Liver (tissue), 3 donors: ENCODE data around the gene KLHL13.

Source experiments
- ATF3 ChIP-seq: IDR thresholded peaks from 2 replicates; pipeline ENCODE4 v1.6.1; 2016; ENCODE audit warnings: antibody characterized with exemption
- CTCF ChIP-seq: fragments of 150-350 bp; IDR thresholded peaks from 2 replicates; pipeline ENCODE4 v1.5.1; 2017; ENCODE audit warnings: improper control_type of control experiment, low read depth, low read length; ENCODE audit not compliant: missing input control
- FOXA1 ChIP-seq: IDR thresholded peaks from 2 replicates; pipeline ENCODE4 v1.6.1; 2016; ENCODE audit warnings: antibody characterized with exemption
- GABPA ChIP-seq, 2 donors: IDR thresholded peaks in 1 of 2; conservative IDR thresholded peaks in 1 of 2; 2 replicates each; pipeline ENCODE4 v1.6.1; 2016; ENCODE audit warnings: antibody characterized with exemption in 2 of 2, mild to moderate bottlenecking in 1 of 2, moderate library complexity in 1 of 2
- HNF4G ChIP-seq: IDR thresholded peaks from 2 replicates; pipeline ENCODE4 v1.6.1; 2016; ENCODE audit warnings: antibody characterized with exemption
- JUND ChIP-seq, 2 donors: IDR thresholded peaks; 2 replicates each; pipeline ENCODE4 v1.6.1; 2016; ENCODE audit warnings: antibody characterized with exemption in 2 of 2
- RAD21 ChIP-seq, 2 donors: IDR thresholded peaks; 2 replicates each; pipeline ENCODE4 v1.6.1; 2016; ENCODE audit warnings: antibody characterized with exemption in 2 of 2, mild to moderate bottlenecking in 2 of 2
- RXRA ChIP-seq, 2 donors: IDR thresholded peaks; 2 replicates each; pipeline ENCODE4 v1.6.1; 2017 to 2018; ENCODE audit warnings: antibody characterized with exemption in 2 of 2, mild to moderate bottlenecking in 1 of 2
- SP1 ChIP-seq: IDR thresholded peaks from 2 replicates; pipeline ENCODE4 v1.6.1; 2018; ENCODE audit warnings: antibody characterized with exemption, mild to moderate bottlenecking
- TAF1 ChIP-seq: conservative IDR thresholded peaks from 2 replicates; pipeline ENCODE4 v1.6.1; 2016; ENCODE audit warnings: antibody characterized with exemption, mild to moderate bottlenecking
- YY1 ChIP-seq: IDR thresholded peaks from 2 replicates; pipeline ENCODE4 v1.6.1; 2016; ENCODE audit warnings: antibody characterized with exemption, mild to moderate bottlenecking
- TF ChIP-seq, protein P1 (sequence below): IDR thresholded peaks from 2 replicates; pipeline ENCODE4 v1.6.1; 2016; ENCODE audit warnings: antibody characterized with exemption
- TF ChIP-seq, protein P2 (sequence below): IDR thresholded peaks from 2 replicates; pipeline ENCODE4 v1.6.1; 2016; ENCODE audit warnings: antibody characterized with exemption, mild to moderate bottlenecking
- donor health status: healthy.
- donor health status: healthy.

GRCh38 chrX:117972711-117973109 lies 143.9 kb downstream of the KLHL13 start:
- no peak for TF ChIP-seq CTCF
- TF ChIP-seq SP1, result no peak
- TF ChIP-seq TAF1, result no peak
- no peak for TF ChIP-seq RXRA (IDR thresholded peaks at IDR 0.05)
- TF ChIP-seq, protein P1, sequence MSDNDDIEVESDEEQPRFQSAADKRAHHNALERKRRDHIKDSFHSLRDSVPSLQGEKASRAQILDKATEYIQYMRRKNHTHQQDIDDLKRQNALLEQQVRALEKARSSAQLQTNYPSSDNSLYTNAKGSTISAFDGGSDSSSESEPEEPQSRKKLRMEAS, result no peak
- no peak for TF ChIP-seq YY1
- no peak for TF ChIP-seq ATF3
- TF ChIP-seq JUND (IDR thresholded peaks at IDR 0.05), result no peak
- TF ChIP-seq, protein P2, sequence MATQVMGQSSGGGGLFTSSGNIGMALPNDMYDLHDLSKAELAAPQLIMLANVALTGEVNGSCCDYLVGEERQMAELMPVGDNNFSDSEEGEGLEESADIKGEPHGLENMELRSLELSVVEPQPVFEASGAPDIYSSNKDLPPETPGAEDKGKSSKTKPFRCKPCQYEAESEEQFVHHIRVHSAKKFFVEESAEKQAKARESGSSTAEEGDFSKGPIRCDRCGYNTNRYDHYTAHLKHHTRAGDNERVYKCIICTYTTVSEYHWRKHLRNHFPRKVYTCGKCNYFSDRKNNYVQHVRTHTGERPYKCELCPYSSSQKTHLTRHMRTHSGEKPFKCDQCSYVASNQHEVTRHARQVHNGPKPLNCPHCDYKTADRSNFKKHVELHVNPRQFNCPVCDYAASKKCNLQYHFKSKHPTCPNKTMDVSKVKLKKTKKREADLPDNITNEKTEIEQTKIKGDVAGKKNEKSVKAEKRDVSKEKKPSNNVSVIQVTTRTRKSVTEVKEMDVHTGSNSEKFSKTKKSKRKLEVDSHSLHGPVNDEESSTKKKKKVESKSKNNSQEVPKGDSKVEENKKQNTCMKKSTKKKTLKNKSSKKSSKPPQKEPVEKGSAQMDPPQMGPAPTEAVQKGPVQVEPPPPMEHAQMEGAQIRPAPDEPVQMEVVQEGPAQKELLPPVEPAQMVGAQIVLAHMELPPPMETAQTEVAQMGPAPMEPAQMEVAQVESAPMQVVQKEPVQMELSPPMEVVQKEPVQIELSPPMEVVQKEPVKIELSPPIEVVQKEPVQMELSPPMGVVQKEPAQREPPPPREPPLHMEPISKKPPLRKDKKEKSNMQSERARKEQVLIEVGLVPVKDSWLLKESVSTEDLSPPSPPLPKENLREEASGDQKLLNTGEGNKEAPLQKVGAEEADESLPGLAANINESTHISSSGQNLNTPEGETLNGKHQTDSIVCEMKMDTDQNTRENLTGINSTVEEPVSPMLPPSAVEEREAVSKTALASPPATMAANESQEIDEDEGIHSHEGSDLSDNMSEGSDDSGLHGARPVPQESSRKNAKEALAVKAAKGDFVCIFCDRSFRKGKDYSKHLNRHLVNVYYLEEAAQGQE, result no peak
- no peak for TF ChIP-seq RAD21 (IDR thresholded peaks at IDR 0.05)
- no peak for TF ChIP-seq HNF4G
- TF ChIP-seq GABPA (IDR thresholded peaks at IDR 0.05 in 1 of 2, conservative IDR thresholded peaks at IDR 0.05 in 1 of 2), result no peak
- no peak for TF ChIP-seq FOXA1
